Uterus (tissue), 2 donors: ENCODE data around the gene AUTS2.

ENCODE experiments used
- POLR2A ChIP-seq, 2 donors: fragments of 450-650 bp; IDR thresholded peaks; one replicate each; pipeline ENCODE4 v1.6.1; 2016; ENCODE audit warnings: antibody characterized with exemption in 2 of 2, mild to moderate bottlenecking in 1 of 2, moderate library complexity in 1 of 2
- TF ChIP-seq, protein P1 (sequence below), 4 experiments: fragments of 200-600 bp in 2 of 4; fragments of 450-650 bp in 2 of 4; sonication (generic) in 2 of 4; IDR thresholded peaks; one replicate each; pipeline ENCODE4 v1.5.1; 2016 to 2019; ENCODE audit warnings: antibody characterized with exemption in 4 of 4, mild to moderate bottlenecking in 2 of 4, moderate library complexity in 1 of 4

DNA sequence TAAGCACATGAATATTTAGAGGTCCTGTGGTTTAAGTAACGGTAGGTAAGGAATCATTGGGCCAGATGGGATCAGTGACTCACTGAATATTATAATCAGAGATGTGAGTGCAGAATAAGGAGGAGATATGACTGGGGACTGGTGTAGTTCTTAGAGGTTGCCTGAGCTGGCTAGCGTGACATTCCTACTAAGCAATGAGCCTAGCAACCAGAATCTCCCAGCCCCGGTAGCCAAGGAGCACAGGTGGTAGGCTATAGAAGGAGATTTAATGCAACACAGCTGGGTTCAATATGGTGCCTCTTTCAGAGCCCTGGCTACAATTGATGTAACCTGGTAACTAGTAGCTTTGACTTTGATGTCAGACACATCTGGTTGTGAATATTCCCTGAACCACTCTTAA, 641.6 kb downstream of the AUTS2 start:
- TF ChIP-seq, protein P1, sequence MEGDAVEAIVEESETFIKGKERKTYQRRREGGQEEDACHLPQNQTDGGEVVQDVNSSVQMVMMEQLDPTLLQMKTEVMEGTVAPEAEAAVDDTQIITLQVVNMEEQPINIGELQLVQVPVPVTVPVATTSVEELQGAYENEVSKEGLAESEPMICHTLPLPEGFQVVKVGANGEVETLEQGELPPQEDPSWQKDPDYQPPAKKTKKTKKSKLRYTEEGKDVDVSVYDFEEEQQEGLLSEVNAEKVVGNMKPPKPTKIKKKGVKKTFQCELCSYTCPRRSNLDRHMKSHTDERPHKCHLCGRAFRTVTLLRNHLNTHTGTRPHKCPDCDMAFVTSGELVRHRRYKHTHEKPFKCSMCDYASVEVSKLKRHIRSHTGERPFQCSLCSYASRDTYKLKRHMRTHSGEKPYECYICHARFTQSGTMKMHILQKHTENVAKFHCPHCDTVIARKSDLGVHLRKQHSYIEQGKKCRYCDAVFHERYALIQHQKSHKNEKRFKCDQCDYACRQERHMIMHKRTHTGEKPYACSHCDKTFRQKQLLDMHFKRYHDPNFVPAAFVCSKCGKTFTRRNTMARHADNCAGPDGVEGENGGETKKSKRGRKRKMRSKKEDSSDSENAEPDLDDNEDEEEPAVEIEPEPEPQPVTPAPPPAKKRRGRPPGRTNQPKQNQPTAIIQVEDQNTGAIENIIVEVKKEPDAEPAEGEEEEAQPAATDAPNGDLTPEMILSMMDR (IDR thresholded peaks at IDR 0.05), result no peak
- TF ChIP-seq POLR2A (IDR thresholded peaks at IDR 0.05), result no peak
